ENCODE data around the gene DNTTIP2. TPM values are rescaled to one million over a fixed set of nuclear protein-coding genes. Genes with fewer than 3 reads are reported as not detected.

Gene DNTTIP2
- total RNA-seq, 1 experiment from 2014 or later, result 66.1 TPM

GRCh38 chr1:93905734-93906133 lies 26.7 kb upstream of the DNTTIP2 start:
- no peaks in the 10 kb centered on the region for H3K9me3 ChIP-seq (ENCODE audit: control insufficient read depth in 1 of 2, insufficient read depth in 1 of 2, low read depth in 1 of 2, low read length in 2 of 2)
- TF ChIP-seq ELF1 (IDR thresholded peaks at IDR 0.05; ENCODE audit: borderline replicate concordance, low read depth) (no peak), CBX3 (IDR thresholded peaks at IDR 0.05; ENCODE audit: low read depth) (no peak), EZH2phosphoT487 (IDR thresholded peaks at IDR 0.05; ENCODE audit: borderline replicate concordance) (no peak), SRF (IDR thresholded peaks at IDR 0.05; ENCODE audit: low read depth) (no peak), MAX (IDR thresholded peaks at IDR 0.05) (no peak), SIN3A (IDR thresholded peaks at IDR 0.05; ENCODE audit: low read depth) (no peak), POLR2A (IDR thresholded peaks at IDR 0.05; ENCODE audit: borderline replicate concordance, extremely low read depth, insufficient read depth, insufficient read length) (no peak), ZNF274 (IDR thresholded peaks at IDR 0.05; ENCODE audit: low read depth, low read length) (no peak), ZFX (IDR thresholded peaks at IDR 0.05) (no peak), REST (IDR thresholded peaks at IDR 0.05; ENCODE audit: low read depth) (no peak), POLR2AphosphoS5 (IDR thresholded peaks at IDR 0.05; ENCODE audit: low read depth, low read length) (no peak), JUND (IDR thresholded peaks at IDR 0.05) (no peak), FOSL1 (IDR thresholded peaks at IDR 0.05; ENCODE audit: low read depth) (no peak), EZH2 (IDR thresholded peaks at IDR 0.05) (no peak), YY1 (IDR thresholded peaks at IDR 0.05; ENCODE audit: extremely low read depth, insufficient replicate concordance, low read depth, low read length) (no peak), TCF7L2 (IDR thresholded peaks at IDR 0.05; ENCODE audit: borderline replicate concordance, extremely low read depth, insufficient read depth, insufficient read length) (no peak), CEBPB (IDR thresholded peaks at IDR 0.05; ENCODE audit: low read depth) (no peak)
- TF ChIP-seq, protein P1, sequence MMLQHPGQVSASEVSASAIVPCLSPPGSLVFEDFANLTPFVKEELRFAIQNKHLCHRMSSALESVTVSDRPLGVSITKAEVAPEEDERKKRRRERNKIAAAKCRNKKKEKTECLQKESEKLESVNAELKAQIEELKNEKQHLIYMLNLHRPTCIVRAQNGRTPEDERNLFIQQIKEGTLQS (IDR thresholded peaks at IDR 0.05), result no peak
- H3K9ac ChIP-seq (ENCODE audit: low read length), result no peak overlapping the region
- peaks cover 7 to 34% of the 10 kb centered on the region in 2 experiments; a peak in 3 of 4 replicates for H3K4me1 ChIP-seq (ENCODE audit: control insufficient read depth in 1 of 2, insufficient read depth in 2 of 2, low read length in 2 of 2)
- DNase-seq (ENCODE audit: low read depth, low spot score) (no peak), ATAC-seq (no peak)
- peaks cover 73% of the 10 kb centered on the region for H3K79me2 ChIP-seq (ENCODE audit: insufficient read depth, low read length)
- no TSS peak for BruUV-seq (replicated peaks)
- H2AFZ ChIP-seq (ENCODE audit: low read depth, low read length, poor library complexity, severe bottlenecking), result no peak overlapping the region
- CTCF ChIA-PET, result no interaction called here
- no peak overlapping the region for H3K27ac ChIP-seq (ENCODE audit: low read depth, low read length)
- intact Hi-C loops (cut with micrococcal nuclease), result loop anchor here (5.0 to 10.0 kb wide), 2 partner anchors 332 to 429 kb away; partner anchors contain the start of gene ARHGAP29
- H3K27me3 ChIP-seq (ENCODE audit: insufficient read depth, low read length), result no peaks in the 10 kb centered on the region
- no peak overlapping the region for H3K4me2 ChIP-seq (ENCODE audit: low read length)
- H3K4me3 ChIP-seq (replicated peaks in 1 of 2; ENCODE audit: low read depth in 1 of 2, low read length in 2 of 2), result no peak overlapping the region
- RAD21 ChIA-PET (ENCODE audit: low non-redundant PET in 1 of 2, low total read pairs in 2 of 2, uncharacterized antibody in 2 of 2, unreplicated experiment in 2 of 2), result no interaction called here
- H4K20me1 ChIP-seq (ENCODE audit: insufficient read depth), result no peaks in the 10 kb centered on the region
- H3K36me3 ChIP-seq (ENCODE audit: control insufficient read depth in 1 of 2, insufficient read depth in 2 of 2, low read length in 2 of 2), result peaks cover 0 to 6% of the 10 kb centered on the region in 2 experiments; a peak in 1 of 4 replicates
- POLR2A ChIA-PET, result no interaction called here
- no peaks in the 10 kb centered on the region for H3K9me2 ChIP-seq (ENCODE audit: insufficient read depth)

Measured in HCT116 (cell line).